WTC11 (cell line): ENCODE data around the gene C4BPB. TPM values are rescaled to one million over a fixed set of nuclear protein-coding genes. Genes with fewer than 3 reads are reported as not detected.

Experiments used
- ATAC-seq: fragments of 200-7000 bp; cut with Tn5 transposase; 2 replicates; pipeline ENCODE4 v1.10.0; 2021; ENCODE audit warnings: mild to moderate bottlenecking, moderate library complexity
- CTCF ChIA-PET: fragments of 300-600 bp; sonication (Branson Sonifier 250); formaldehyde crosslinking; loops from one replicate; lab custom pipeline; 2021; ENCODE audit warnings: antibody characterized with exemption; lab: Charles Lee
- POLR2A ChIA-PET: fragments of 350-600 bp; sonication (Branson Sonifier 250); formaldehyde crosslinking; loops from one replicate; lab custom pipeline; 2021; ENCODE audit warnings: antibody characterized with exemption; lab: Charles Lee
- DNase-seq: peaks from one replicate; pipeline ENCODE4 v3.0.0; 2021; ENCODE audit warnings: low spot score
- H3K27ac Mint-ChIP-seq: 2 replicates; pipeline ENCODE4 v1.8.0; 2021; ENCODE audit warnings: mixed read lengths
- H3K27me3 Mint-ChIP-seq: 2 replicates; pipeline ENCODE4 v1.8.0; 2021; ENCODE audit warnings: low read depth, mild to moderate bottlenecking, moderate library complexity, mixed read lengths
- H3K36me3 Mint-ChIP-seq: 2 replicates; pipeline ENCODE4 v1.8.0; 2021; ENCODE audit warnings: mixed read lengths
- H3K4me1 Mint-ChIP-seq: 2 replicates; pipeline ENCODE4 v1.8.0; 2022; ENCODE audit warnings: mixed read lengths
- H3K4me3 Mint-ChIP-seq: 2 replicates; pipeline ENCODE4 v1.8.0; 2021; ENCODE audit warnings: mild to moderate bottlenecking, moderate library complexity, mixed read lengths
- H3K9me3 Mint-ChIP-seq: 2 replicates; pipeline ENCODE4 v1.8.0; 2021; ENCODE audit warnings: mixed read lengths
- ATF1 ChIP-seq: sonication (generic); formaldehyde crosslinking; IDR thresholded peaks from 2 replicates; pipeline ENCODE4 v1.8.1; 2023; ENCODE audit warnings: mild to moderate bottlenecking, moderate library complexity, missing genetic modification reagents
- CREM ChIP-seq: sonication (generic); formaldehyde crosslinking; IDR thresholded peaks from 2 replicates; pipeline ENCODE4 v1.8.1; 2022; ENCODE audit warnings: mild to moderate bottlenecking, missing genetic modification reagents, moderate library complexity
- ELF4 ChIP-seq: sonication (generic); formaldehyde crosslinking; IDR thresholded peaks from 2 replicates; pipeline ENCODE4 v1.8.1; 2022; ENCODE audit warnings: low read depth, mild to moderate bottlenecking, moderate library complexity, missing genetic modification reagents
- FOXK1 ChIP-seq: sonication (generic); formaldehyde crosslinking; IDR thresholded peaks from 2 replicates; pipeline ENCODE4 v1.8.0; 2022; ENCODE audit warnings: mild to moderate bottlenecking, moderate library complexity, missing genetic modification reagents
- MXD4 ChIP-seq: fragments of 250-450 bp; sonication (Bioruptor Pico); IDR thresholded peaks from 2 replicates; pipeline ENCODE4 v1.8.0; 2021; ENCODE audit warnings: mild to moderate bottlenecking, moderate library complexity, borderline replicate concordance
- OVOL2 ChIP-seq: fragments of 250-450 bp; sonication (Bioruptor Pico); IDR thresholded peaks from 2 replicates; pipeline ENCODE4 v1.9.0; 2021; ENCODE audit warnings: mild to moderate bottlenecking, borderline replicate concordance
- SMAD3 ChIP-seq: sonication (generic); formaldehyde crosslinking; IDR thresholded peaks from 2 replicates; pipeline ENCODE4 v1.8.0; 2022; ENCODE audit warnings: missing genetic modification reagents, mild to moderate bottlenecking, borderline replicate concordance
- ZNF138 ChIP-seq: sonication (generic); formaldehyde crosslinking; conservative IDR thresholded peaks from 2 replicates; pipeline ENCODE4 v1.8.1; 2022; ENCODE audit warnings: mild to moderate bottlenecking, moderate library complexity, missing genetic modification reagents
- ZNF317 ChIP-seq: sonication (generic); formaldehyde crosslinking; IDR thresholded peaks from 2 replicates; pipeline ENCODE4 v1.8.1; 2023; ENCODE audit warnings: low read depth, mild to moderate bottlenecking, moderate library complexity, missing genetic modification reagents, borderline replicate concordance
- total RNA-seq: library from RNA; stranded (reverse); gene quantifications from 3 replicates; pipeline ENCODE4 v1.2.3, GENCODE V29; 2021
- TF ChIP-seq, protein P1 (sequence below): fragments of 250-450 bp; sonication (Bioruptor Pico); IDR thresholded peaks from 2 replicates; pipeline ENCODE4 v2.1.2; 2022; ENCODE audit warnings: mild to moderate bottlenecking, moderate library complexity
- TF ChIP-seq, protein P2 (sequence below): sonication (generic); formaldehyde crosslinking; IDR thresholded peaks from 2 replicates; pipeline ENCODE4 v1.8.0; 2022; ENCODE audit warnings: mild to moderate bottlenecking, missing genetic modification reagents
- TF ChIP-seq, protein P3 (sequence below): sonication (generic); formaldehyde crosslinking; conservative IDR thresholded peaks from 2 replicates; pipeline ENCODE4 v1.8.1; 2023; ENCODE audit warnings: mild to moderate bottlenecking, low read depth, missing genetic modification reagents, moderate library complexity

C4BPB gene
- total RNA-seq, 1 experiment from 2014 or later = 0.26 TPM

DNA sequence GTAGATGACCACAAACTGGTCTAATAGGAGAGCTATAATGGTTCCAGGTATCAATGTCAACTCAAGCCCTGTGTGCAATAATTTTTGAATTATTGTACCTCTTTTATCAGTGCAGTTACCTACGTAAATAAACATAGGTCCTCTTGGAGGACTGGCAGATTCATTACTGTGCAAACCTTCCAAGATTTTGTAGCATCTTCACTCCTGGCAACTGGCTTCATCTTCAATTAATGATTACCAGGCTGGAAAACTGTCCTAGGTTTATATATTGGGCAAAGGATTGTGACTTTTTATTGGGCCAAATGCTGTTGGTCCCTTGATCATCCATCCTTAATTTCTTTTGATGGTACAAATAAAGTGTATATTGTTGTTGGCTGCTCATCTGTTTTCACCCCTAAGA is 51.0 kb downstream of the C4BPB start (continued):
- TF ChIP-seq, protein P1, sequence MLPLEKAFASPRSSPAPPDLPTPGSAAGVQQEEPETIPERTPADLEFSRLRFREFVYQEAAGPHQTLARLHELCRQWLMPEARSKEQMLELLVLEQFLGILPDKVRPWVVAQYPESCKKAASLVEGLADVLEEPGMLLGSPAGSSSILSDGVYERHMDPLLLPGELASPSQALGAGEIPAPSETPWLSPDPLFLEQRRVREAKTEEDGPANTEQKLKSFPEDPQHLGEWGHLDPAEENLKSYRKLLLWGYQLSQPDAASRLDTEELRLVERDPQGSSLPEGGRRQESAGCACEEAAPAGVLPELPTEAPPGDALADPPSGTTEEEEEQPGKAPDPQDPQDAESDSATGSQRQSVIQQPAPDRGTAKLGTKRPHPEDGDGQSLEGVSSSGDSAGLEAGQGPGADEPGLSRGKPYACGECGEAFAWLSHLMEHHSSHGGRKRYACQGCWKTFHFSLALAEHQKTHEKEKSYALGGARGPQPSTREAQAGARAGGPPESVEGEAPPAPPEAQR (CRISPR knock-in tag) = no peak

DNA sequence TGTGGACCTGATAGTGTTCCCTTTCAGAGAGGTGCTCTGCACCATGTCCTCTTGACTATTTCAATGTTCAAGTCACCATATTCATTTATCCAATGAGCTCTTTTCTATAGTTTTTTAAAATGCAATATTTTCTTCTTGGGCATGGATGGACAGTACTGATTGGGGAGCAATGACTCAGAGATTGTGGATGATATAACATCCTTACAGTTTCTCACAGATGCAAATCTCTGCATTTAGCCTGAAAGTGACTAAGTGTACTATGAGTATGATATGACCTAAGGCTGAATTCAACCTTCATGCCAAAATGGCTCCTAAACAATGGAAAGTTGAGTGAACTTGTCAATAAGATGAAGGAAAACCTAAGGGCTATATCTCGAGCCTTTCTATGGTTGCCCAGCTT is 51.9 kb downstream of the C4BPB start:
- Mint-ChIP-seq H3K36me3 (no peaks in the 10 kb centered on the region), H3K4me1 (no peaks in the 10 kb centered on the region), H3K27ac (no peak overlapping the region), H3K27me3 (no peaks in the 10 kb centered on the region), H3K9me3 (peaks cover 3% of the 10 kb centered on the region; the same call in 1 of the 2 replicates), H3K4me3 (no peak overlapping the region)
- POLR2A ChIA-PET = no interaction called here
- no peak for DNase-seq
- CTCF ChIA-PET = no interaction called here
- ATAC-seq = no peak
- TF ChIP-seq MXD4 (CRISPR knock-in tag) = no peak
- TF ChIP-seq, protein P2, sequence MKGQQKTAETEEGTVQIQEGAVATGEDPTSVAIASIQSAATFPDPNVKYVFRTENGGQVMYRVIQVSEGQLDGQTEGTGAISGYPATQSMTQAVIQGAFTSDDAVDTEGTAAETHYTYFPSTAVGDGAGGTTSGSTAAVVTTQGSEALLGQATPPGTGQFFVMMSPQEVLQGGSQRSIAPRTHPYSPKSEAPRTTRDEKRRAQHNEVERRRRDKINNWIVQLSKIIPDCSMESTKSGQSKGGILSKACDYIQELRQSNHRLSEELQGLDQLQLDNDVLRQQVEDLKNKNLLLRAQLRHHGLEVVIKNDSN (CRISPR knock-in tag) = no peak
- TF ChIP-seq ATF1 (CRISPR knock-in tag) = no peak
- TF ChIP-seq SMAD3 = no peak
- no peak for TF ChIP-seq ELF4 (CRISPR knock-in tag)
- TF ChIP-seq FOXK1 (CRISPR knock-in tag) = no peak
- TF ChIP-seq, protein P3, sequence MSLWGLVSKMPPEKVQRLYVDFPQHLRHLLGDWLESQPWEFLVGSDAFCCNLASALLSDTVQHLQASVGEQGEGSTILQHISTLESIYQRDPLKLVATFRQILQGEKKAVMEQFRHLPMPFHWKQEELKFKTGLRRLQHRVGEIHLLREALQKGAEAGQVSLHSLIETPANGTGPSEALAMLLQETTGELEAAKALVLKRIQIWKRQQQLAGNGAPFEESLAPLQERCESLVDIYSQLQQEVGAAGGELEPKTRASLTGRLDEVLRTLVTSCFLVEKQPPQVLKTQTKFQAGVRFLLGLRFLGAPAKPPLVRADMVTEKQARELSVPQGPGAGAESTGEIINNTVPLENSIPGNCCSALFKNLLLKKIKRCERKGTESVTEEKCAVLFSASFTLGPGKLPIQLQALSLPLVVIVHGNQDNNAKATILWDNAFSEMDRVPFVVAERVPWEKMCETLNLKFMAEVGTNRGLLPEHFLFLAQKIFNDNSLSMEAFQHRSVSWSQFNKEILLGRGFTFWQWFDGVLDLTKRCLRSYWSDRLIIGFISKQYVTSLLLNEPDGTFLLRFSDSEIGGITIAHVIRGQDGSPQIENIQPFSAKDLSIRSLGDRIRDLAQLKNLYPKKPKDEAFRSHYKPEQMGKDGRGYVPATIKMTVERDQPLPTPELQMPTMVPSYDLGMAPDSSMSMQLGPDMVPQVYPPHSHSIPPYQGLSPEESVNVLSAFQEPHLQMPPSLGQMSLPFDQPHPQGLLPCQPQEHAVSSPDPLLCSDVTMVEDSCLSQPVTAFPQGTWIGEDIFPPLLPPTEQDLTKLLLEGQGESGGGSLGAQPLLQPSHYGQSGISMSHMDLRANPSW (CRISPR knock-in tag) = no peak

DNA sequence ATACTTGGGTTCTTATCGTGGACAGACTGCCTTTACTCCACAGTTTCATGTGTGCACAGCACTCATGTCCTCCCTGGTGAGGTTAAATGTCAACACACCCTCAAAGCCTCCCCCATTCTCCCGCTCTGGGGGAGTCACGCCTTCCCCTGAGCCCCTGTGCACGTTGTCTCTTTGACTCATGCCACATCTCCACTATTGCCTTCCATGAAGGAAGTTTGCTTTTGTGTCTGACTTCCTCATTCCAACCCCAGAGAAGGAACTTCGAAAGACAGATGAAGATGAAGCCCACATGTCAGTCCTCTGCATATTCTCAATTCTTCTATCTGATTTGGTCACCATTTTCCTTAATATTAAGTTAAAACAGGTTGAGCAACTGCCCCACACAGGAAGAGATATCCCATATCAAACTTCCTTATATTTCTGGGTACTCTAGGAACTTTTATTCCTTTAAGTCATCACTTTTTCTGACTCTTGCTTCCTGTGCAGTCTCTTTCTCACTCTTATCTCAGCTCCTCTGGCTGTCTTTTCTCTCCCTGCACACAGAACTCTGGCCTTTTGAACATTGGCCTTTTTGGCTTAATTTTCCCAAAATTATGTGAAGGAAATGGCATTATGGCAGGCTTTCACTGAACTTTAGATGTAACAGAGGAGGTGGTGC is 56.9 kb downstream of the C4BPB start:
- no peaks in the 10 kb centered on the region for H3K4me1 Mint-ChIP-seq
- no peaks in the 10 kb centered on the region; the same call in 1 of the 2 replicates for H3K27me3 Mint-ChIP-seq
- ChIA-PET POLR2A (no interaction called here), CTCF (no interaction called here)
- TF ChIP-seq CREM (CRISPR knock-in tag) = no peak
- TF ChIP-seq OVOL2 (CRISPR knock-in tag) = no peak
- TF ChIP-seq ZNF138 (CRISPR knock-in tag) = no peak
- TF ChIP-seq ZNF317 = no peak
- no peak for DNase-seq
- H3K9me3 Mint-ChIP-seq = peaks cover 3% of the 10 kb centered on the region; the same call in 1 of the 2 replicates
- no peaks in the 10 kb centered on the region for H3K36me3 Mint-ChIP-seq
- no peak for ATAC-seq
- no peak overlapping the region for H3K4me3 Mint-ChIP-seq
- H3K27ac Mint-ChIP-seq = no peak overlapping the region

Other genes starting within 250 kb of the C4BPB start
- gene IL20, start 223.2 kb upstream of the C4BPB start, total RNA-seq = not detected in 3 replicates
- not detected in 3 replicates for gene IL24, start 191.4 kb upstream of the C4BPB start, total RNA-seq
- 0.37 to 1.0 TPM (median 0.71 TPM) in 3 replicates for gene FCMR, start 166.9 kb upstream of the C4BPB start, total RNA-seq
- gene PIGR, start 142.4 kb upstream of the C4BPB start, total RNA-seq = 1.8 to 2.2 TPM (median 1.9 TPM) in 3 replicates
- not detected in 3 replicates for gene FCAMR, start 118.4 kb upstream of the C4BPB start, total RNA-seq
- 2.3 to 2.7 TPM (median 2.4 TPM) in 3 replicates for gene C1orf116, start 56.1 kb upstream of the C4BPB start, total RNA-seq
- 9.8 to 12.0 TPM (median 10.2 TPM) in 3 replicates for gene YOD1, start 37.7 kb upstream of the C4BPB start, total RNA-seq
- gene PFKFB2, start 35.6 kb upstream of the C4BPB start, total RNA-seq = 16.8 to 21.0 TPM (median 20.9 TPM) in 3 replicates
- 0.23 to 0.39 TPM (median 0.30 TPM) in 3 replicates for gene C4BPA, start 15.4 kb downstream of the C4BPB start, total RNA-seq
- gene CD55, start 232.8 kb downstream of the C4BPB start, total RNA-seq = 17.2 to 18.8 TPM (median 18.1 TPM) in 3 replicates